Endometrium (tissue), 2 donors: ENCODE measurements around the gene IL15RA.
"Not testable (repeated sequence)": the region's sequence is repeated elsewhere in the genome, so short reads cannot be mapped to it uniquely, and the experiment has no call there.

ENCODE experiments used
- FAIRE-seq: peaks from 2 replicates; lab custom pipeline; 2012; peaks lifted over from hg19 to GRCh38; lab: Jason Lieb, UNC
- donor health status: control.
- donor health status: control.

The IL15RA gene

GRCh38 chr10:5968681-5969453, 8.5 kb downstream of the IL15RA start:
- no peak for FAIRE-seq

- no peak for FAIRE-seq
Measured at GRCh38 chr10:5968037-5968680, 9.2 kb downstream of the IL15RA start.

GRCh38 chr10:5965266-5965665, 12.1 kb downstream of the IL15RA start:
- FAIRE-seq = no peak

- no peak for FAIRE-seq
Measured at GRCh38 chr10:5964736-5965135, 12.6 kb downstream of the IL15RA start.

- FAIRE-seq = no peak
Measured at GRCh38 chr10:5963591-5963990, 13.8 kb downstream of the IL15RA start.

- no peak for FAIRE-seq
Measured at GRCh38 chr10:5963071-5963470, 14.3 kb downstream of the IL15RA start.

- FAIRE-seq = not testable (repeated sequence)
Measured at GRCh38 chr10:5962358-5962940, 14.9 kb downstream of the IL15RA start.

GRCh38 chr10:5961405-5962100, 15.8 kb downstream of the IL15RA start:
- no peak for FAIRE-seq

- not testable (repeated sequence) for FAIRE-seq
Measured at GRCh38 chr10:5960973-5961275, 16.4 kb downstream of the IL15RA start.

- no peak for FAIRE-seq
Measured at GRCh38 chr10:5960070-5960972, 17.0 kb downstream of the IL15RA start.

GRCh38 chr10:5959581-5960069, 17.7 kb downstream of the IL15RA start:
- no peak for FAIRE-seq

- FAIRE-seq = no peak
Measured at GRCh38 chr10:5959142-5959541, 18.2 kb downstream of the IL15RA start.

GRCh38 chr10:5958675-5959074, 18.7 kb downstream of the IL15RA start:
- FAIRE-seq = no peak

GRCh38 chr10:5958077-5958476, 19.3 kb downstream of the IL15RA start:
- no peak for FAIRE-seq

GRCh38 chr10:5956146-5956936, 21.0 kb downstream of the IL15RA start:
- FAIRE-seq = no peak

- no peak for FAIRE-seq
Measured at GRCh38 chr10:5953676-5954075, 23.7 kb downstream of the IL15RA start.

GRCh38 chr10:5952731-5953385, 24.5 kb downstream of the IL15RA start:
- no peak for FAIRE-seq

GRCh38 chr10:5951721-5952407, 25.5 kb downstream of the IL15RA start:
- FAIRE-seq = no peak

- no peak for FAIRE-seq
Measured at GRCh38 chr10:5951167-5951711, 26.1 kb downstream of the IL15RA start.
